ENCODE results near the gene FOXP1.

FOXP1 gene

GRCh38 chr3:71172189-71172588 lies 411.3 kb downstream of the FOXP1 start:
- no peak for DNase-seq (ENCODE audit: low read depth, low spot score)
- in situ Hi-C loops (cut with HindIII; ENCODE audit: low sequenced_read_pairs): no loop called here
- TF ChIP-seq, protein P1, sequence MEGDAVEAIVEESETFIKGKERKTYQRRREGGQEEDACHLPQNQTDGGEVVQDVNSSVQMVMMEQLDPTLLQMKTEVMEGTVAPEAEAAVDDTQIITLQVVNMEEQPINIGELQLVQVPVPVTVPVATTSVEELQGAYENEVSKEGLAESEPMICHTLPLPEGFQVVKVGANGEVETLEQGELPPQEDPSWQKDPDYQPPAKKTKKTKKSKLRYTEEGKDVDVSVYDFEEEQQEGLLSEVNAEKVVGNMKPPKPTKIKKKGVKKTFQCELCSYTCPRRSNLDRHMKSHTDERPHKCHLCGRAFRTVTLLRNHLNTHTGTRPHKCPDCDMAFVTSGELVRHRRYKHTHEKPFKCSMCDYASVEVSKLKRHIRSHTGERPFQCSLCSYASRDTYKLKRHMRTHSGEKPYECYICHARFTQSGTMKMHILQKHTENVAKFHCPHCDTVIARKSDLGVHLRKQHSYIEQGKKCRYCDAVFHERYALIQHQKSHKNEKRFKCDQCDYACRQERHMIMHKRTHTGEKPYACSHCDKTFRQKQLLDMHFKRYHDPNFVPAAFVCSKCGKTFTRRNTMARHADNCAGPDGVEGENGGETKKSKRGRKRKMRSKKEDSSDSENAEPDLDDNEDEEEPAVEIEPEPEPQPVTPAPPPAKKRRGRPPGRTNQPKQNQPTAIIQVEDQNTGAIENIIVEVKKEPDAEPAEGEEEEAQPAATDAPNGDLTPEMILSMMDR (IDR thresholded peaks at IDR 0.05; ENCODE audit: low read depth, low read length): no peak
- no peak overlapping the region for H3K4me3 ChIP-seq (ENCODE audit: low read depth, low read length)

GRCh38 chr3:71171247-71171646 lies 412.3 kb downstream of the FOXP1 start:
- no peak overlapping the region for H3K4me3 ChIP-seq (ENCODE audit: low read depth, low read length)
- in situ Hi-C loops (cut with HindIII; ENCODE audit: low sequenced_read_pairs): no loop called here
- TF ChIP-seq, protein P1 (IDR thresholded peaks at IDR 0.05; ENCODE audit: low read depth, low read length): no peak
- no peak for DNase-seq (ENCODE audit: low read depth, low spot score)

DNA sequence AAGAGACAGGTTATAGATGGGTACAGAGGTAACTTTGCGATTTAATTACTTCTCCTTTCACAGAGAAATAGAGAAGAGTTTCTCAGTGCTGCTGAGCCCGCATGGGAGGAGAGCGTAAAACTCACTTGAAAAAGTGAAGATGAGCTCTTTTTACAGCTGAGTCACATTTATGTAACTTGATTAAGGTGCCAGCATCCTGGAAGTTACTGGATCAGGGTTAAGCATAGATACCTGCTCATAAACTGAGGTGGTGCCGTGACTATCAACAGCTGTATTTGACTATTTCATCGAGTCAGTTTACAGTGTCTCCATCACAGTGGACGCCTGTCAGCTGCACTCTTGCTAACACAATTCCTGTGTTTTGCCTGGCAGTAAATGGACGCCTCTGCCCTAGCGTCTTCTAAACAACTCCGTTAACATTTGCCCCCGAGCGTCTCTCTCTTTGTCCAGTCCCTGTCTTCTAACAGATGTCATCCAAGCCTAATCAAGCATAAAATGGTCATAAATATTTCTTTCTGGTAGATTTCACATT lies 414.6 kb downstream of the FOXP1 start:
- TF ChIP-seq, protein P1 (IDR thresholded peaks at IDR 0.05; ENCODE audit: low read depth, low read length): no peak
- in situ Hi-C loops (cut with HindIII; ENCODE audit: low sequenced_read_pairs): no loop called here
- no peak overlapping the region for H3K4me3 ChIP-seq (ENCODE audit: low read depth, low read length)
- peak; percentile 25 for DNase-seq (ENCODE audit: low read depth, low spot score)

- peak; percentile 65 for DNase-seq (ENCODE audit: low read depth, low spot score)
- TF ChIP-seq, protein P1 (IDR thresholded peaks at IDR 0.05; ENCODE audit: low read depth, low read length): no peak
- in situ Hi-C loops (cut with HindIII; ENCODE audit: low sequenced_read_pairs): no loop called here
- no peak overlapping the region for H3K4me3 ChIP-seq (ENCODE audit: low read depth, low read length)
These were observed 415.3 kb downstream of the FOXP1 start for GRCh38 chr3:71168121-71168721.

DNA sequence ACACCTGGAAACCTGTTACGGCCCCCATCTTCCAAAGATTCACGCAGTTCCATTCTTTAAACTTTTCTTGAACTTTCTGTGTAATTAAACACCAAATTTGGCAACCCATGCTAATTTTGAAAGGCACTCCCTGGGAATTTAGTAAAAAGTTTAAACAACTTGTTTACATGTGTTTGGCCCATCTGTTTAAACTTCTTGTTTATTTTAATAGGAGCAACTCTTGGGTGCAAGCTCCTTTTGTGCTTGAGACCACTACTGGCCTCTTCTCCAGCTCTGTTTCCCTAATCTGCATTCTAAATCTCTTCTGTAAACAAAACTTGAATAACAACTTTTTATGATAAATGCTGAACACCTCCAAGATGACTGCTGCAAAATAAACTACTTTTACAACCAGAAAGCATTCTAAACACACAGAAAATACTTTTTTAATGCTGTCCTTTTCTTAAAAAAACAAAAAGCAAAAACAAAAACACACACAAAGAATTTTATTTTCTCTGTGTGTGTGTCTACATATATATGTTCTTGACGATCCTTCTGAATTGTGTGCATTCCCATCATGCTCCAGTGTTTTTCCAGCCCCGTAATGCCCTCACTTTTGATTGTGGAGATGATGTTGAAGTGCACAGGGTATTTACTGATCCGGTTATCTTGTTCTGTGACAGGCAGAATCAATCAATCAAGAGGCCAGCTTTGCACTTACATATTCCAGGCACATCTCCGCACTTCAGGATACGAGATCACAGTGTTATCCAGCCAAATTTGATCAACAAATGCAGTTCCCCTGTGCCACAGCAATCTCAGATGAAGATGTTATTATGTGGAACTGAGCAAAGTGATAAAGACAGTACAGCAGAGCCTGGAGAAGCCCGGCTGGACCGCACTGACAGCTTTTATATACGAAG lies 416.9 kb downstream of the FOXP1 start:
- TF ChIP-seq, protein P1 (IDR thresholded peaks at IDR 0.05; ENCODE audit: low read depth, low read length): no peak
- DNase-seq (ENCODE audit: low read depth, low spot score): no peak
- in situ Hi-C loops (cut with HindIII; ENCODE audit: low sequenced_read_pairs): no loop called here
- no peak overlapping the region for H3K4me3 ChIP-seq (ENCODE audit: low read depth, low read length)

DNA sequence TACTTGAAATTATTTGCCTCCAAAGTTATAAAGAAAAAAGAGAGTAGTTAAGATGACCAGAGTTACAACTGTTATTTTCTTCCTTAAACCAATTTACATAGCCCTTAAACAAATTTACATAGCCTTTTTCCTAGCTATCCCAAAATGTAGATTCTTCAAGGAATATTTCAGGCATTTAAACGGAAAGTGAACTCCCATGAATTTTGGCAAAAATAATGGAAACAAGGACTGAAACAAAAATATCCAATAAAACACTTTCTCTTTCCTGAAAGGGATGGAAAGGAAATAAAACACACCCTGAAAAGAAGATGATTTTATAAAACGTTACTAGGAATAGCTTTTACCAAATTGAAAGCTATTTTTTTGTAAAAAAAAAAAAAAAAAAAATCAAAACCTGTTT lies 418.6 kb downstream of the FOXP1 start:
- in situ Hi-C loops (cut with HindIII; ENCODE audit: low sequenced_read_pairs): no loop called here
- TF ChIP-seq, protein P1 (IDR thresholded peaks at IDR 0.05; ENCODE audit: low read depth, low read length): no peak
- no peak overlapping the region for H3K4me3 ChIP-seq (ENCODE audit: low read depth, low read length)
- DNase-seq (ENCODE audit: low read depth, low spot score): no peak

Data from astrocyte of the spinal cord (primary cell).